ENCODE results near the gene XRRA1.

The XRRA1 gene

GRCh38 chr11:74952752-74953151 lies 3.9 kb upstream of the XRRA1 start:
- TF ChIP-seq, protein P1, sequence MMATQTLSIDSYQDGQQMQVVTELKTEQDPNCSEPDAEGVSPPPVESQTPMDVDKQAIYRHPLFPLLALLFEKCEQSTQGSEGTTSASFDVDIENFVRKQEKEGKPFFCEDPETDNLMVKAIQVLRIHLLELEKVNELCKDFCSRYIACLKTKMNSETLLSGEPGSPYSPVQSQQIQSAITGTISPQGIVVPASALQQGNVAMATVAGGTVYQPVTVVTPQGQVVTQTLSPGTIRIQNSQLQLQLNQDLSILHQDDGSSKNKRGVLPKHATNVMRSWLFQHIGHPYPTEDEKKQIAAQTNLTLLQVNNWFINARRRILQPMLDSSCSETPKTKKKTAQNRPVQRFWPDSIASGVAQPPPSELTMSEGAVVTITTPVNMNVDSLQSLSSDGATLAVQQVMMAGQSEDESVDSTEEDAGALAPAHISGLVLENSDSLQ (IDR thresholded peaks at IDR 0.05): peak; percentile 27; the same call in 1 of the 2 replicates
- no peak for TF ChIP-seq FOXK2 (IDR thresholded peaks at IDR 0.05)
- ChIA-PET CTCF (no interaction called here), POLR2A (no interaction called here)
- no peak for DNase-seq (ENCODE audit: extremely low spot score)

- TF ChIP-seq CTBP1 (IDR thresholded peaks at IDR 0.05; ENCODE audit: borderline replicate concordance) (no peak), ARNT (IDR thresholded peaks at IDR 0.05) (no peak), SP1 (IDR thresholded peaks at IDR 0.05) (no peak), FOXA1 (IDR thresholded peaks at IDR 0.05) (no peak), BHLHE40 (IDR thresholded peaks at IDR 0.05; ENCODE audit: borderline replicate concordance) (no peak), NFRKB (IDR thresholded peaks at IDR 0.05) (no peak), ELF4 (IDR thresholded peaks at IDR 0.05) (no peak), SUZ12 (IDR thresholded peaks at IDR 0.05) (no peak), FOXM1 (IDR thresholded peaks at IDR 0.05; ENCODE audit: borderline replicate concordance) (no peak), FOXK2 (IDR thresholded peaks at IDR 0.05) (no peak), ZNF384 (IDR thresholded peaks at IDR 0.05) (no peak)
- TF ChIP-seq, protein P1 (IDR thresholded peaks at IDR 0.05): no peak
- DNase-seq (ENCODE audit: extremely low spot score): no peak
- POLR2A ChIA-PET: no interaction called here
- CTCF ChIA-PET: interaction anchor here (1.6 kb wide), 1 partner anchor 22 kb away, joined by 3 read pairs; no protein-coding TSS in a partner anchor
These were observed 2.3 kb upstream of the XRRA1 start for GRCh38 chr11:74951226-74951625.

- CTCF ChIA-PET: interaction anchor here (0.7 kb wide), 1 partner anchor 312 kb away, joined by 3 read pairs; no protein-coding TSS in a partner anchor
- POLR2A ChIA-PET: interaction anchor here (0.9 kb wide), 1 partner anchor 15 kb away, joined by 3 read pairs; no protein-coding TSS in a partner anchor
- DNase-seq (ENCODE audit: extremely low spot score): no peak
- TF ChIP-seq CTBP1 (IDR thresholded peaks at IDR 0.05; ENCODE audit: borderline replicate concordance): no peak
- no peak for TF ChIP-seq TARDBP (IDR thresholded peaks at IDR 0.05)
- no peak for TF ChIP-seq FOXK2 (IDR thresholded peaks at IDR 0.05)
- TF ChIP-seq NFRKB (IDR thresholded peaks at IDR 0.05): no peak
- no peak for TF ChIP-seq HDGF (IDR thresholded peaks at IDR 0.05; ENCODE audit: borderline replicate concordance)
- TF ChIP-seq SUZ12 (IDR thresholded peaks at IDR 0.05): no peak
- no peak for TF ChIP-seq ARNT (IDR thresholded peaks at IDR 0.05)
- TF ChIP-seq FOXM1 (IDR thresholded peaks at IDR 0.05; ENCODE audit: borderline replicate concordance): no peak
- no peak for TF ChIP-seq FOXA1 (IDR thresholded peaks at IDR 0.05)
- no peak for TF ChIP-seq ZNF384 (IDR thresholded peaks at IDR 0.05)
- TF ChIP-seq, protein P1 (IDR thresholded peaks at IDR 0.05): no peak
- TF ChIP-seq BHLHE40 (IDR thresholded peaks at IDR 0.05; ENCODE audit: borderline replicate concordance): no peak
These were observed 1.6 kb upstream of the XRRA1 start for GRCh38 chr11:74950374-74950969.

- peak; percentile 25 for DNase-seq (ENCODE audit: extremely low spot score)
- ChIA-PET CTCF (no interaction called here), POLR2A (interaction anchor here (0.9 kb wide), 1 partner anchor 16 kb away, joined by 3 read pairs; no protein-coding TSS in a partner anchor)
- TF ChIP-seq FOXK2 (IDR thresholded peaks at IDR 0.05) (no peak), BHLHE40 (IDR thresholded peaks at IDR 0.05; ENCODE audit: borderline replicate concordance) (no peak), SUZ12 (IDR thresholded peaks at IDR 0.05) (no peak), HDGF (IDR thresholded peaks at IDR 0.05; ENCODE audit: borderline replicate concordance) (no peak), ELF4 (IDR thresholded peaks at IDR 0.05) (no peak), LEF1 (IDR thresholded peaks at IDR 0.05; ENCODE audit: borderline replicate concordance) (no peak), CTBP1 (IDR thresholded peaks at IDR 0.05; ENCODE audit: borderline replicate concordance) (no peak), FOXA1 (IDR thresholded peaks at IDR 0.05) (no peak), TARDBP (IDR thresholded peaks at IDR 0.05) (no peak), SP1 (IDR thresholded peaks at IDR 0.05) (no peak), ARNT (IDR thresholded peaks at IDR 0.05) (no peak), ZNF384 (IDR thresholded peaks at IDR 0.05) (no peak), FOXM1 (IDR thresholded peaks at IDR 0.05; ENCODE audit: borderline replicate concordance) (no peak), NFRKB (IDR thresholded peaks at IDR 0.05) (no peak), L3MBTL2 (conservative IDR thresholded peaks at IDR 0.05) (no peak)
- TF ChIP-seq, protein P1 (IDR thresholded peaks at IDR 0.05): no peak
These were observed 854 bp upstream of the XRRA1 start for GRCh38 chr11:74949753-74950137.

DNA sequence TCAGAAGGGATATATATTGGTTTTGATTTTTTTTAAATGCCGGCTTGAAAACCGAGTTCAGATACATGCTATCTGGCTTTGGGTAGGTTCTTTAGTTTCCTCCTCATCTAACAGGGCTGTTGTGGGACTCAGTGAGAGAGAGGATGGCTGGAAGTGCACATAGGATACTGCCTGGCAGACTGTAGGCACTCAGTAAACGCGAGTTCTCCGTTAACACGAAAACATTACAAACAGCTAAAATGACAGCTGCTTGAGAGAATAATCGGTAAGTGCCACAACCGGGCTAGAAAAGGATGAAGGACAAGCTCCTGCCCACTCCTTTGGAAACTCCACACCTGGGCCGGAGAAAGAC lies 369 bp downstream of the XRRA1 start:
- DNase-seq (ENCODE audit: extremely low spot score): no peak
- CTCF ChIA-PET: no interaction called here
- TF ChIP-seq LEF1 (IDR thresholded peaks at IDR 0.05; ENCODE audit: borderline replicate concordance) (no peak), ZNF384 (IDR thresholded peaks at IDR 0.05) (no peak), FOXM1 (IDR thresholded peaks at IDR 0.05; ENCODE audit: borderline replicate concordance) (no peak), HDGF (IDR thresholded peaks at IDR 0.05; ENCODE audit: borderline replicate concordance) (no peak)
- POLR2A ChIA-PET: interaction anchor here (0.7 to 1.4 kb wide), 6 partner anchors 9 to 294 kb away, joined by 3 to 5 read pairs (median 4); partner anchors contain the start of gene NEU3
